Glutamatergic neuron (in vitro differentiated cells): ENCODE measurements around the gene DSCAML1. TPM values are rescaled to one million over a fixed set of nuclear protein-coding genes. Genes with fewer than 3 reads are reported as not detected.

Experiments
- DNase-seq: peaks from one replicate; pipeline ENCODE4 v3.0.0; 2022
- H3K27ac Mint-ChIP-seq: one replicate; pipeline ENCODE4 v1.8.0; 2020; ENCODE audit warnings: mild to moderate bottlenecking, mixed read lengths, inconsistent platforms; ENCODE audit not compliant: unreplicated experiment
- H3K27me3 Mint-ChIP-seq: one replicate; pipeline ENCODE4 v1.8.0; 2020; ENCODE audit warnings: mild to moderate bottlenecking, moderate library complexity, mixed read lengths, inconsistent platforms; ENCODE audit not compliant: unreplicated experiment
- H3K36me3 Mint-ChIP-seq: one replicate; pipeline ENCODE4 v1.8.0; 2020; ENCODE audit warnings: mild to moderate bottlenecking, mixed read lengths, inconsistent platforms; ENCODE audit not compliant: unreplicated experiment
- H3K4me1 Mint-ChIP-seq: one replicate; pipeline ENCODE4 v1.8.0; 2020; ENCODE audit warnings: mild to moderate bottlenecking, low read depth, mixed read lengths, inconsistent platforms; ENCODE audit not compliant: unreplicated experiment
- H3K4me3 Mint-ChIP-seq: one replicate; pipeline ENCODE4 v1.8.0; 2020; ENCODE audit warnings: mild to moderate bottlenecking, mixed read lengths, inconsistent platforms; ENCODE audit not compliant: unreplicated experiment
- H3K9me3 Mint-ChIP-seq: one replicate; pipeline ENCODE4 v1.8.0; 2020; ENCODE audit warnings: mild to moderate bottlenecking, moderate library complexity, mixed read lengths, inconsistent platforms; ENCODE audit not compliant: unreplicated experiment
- CTCF ChIP-seq: fragments of 200-600 bp; sonication (generic); IDR thresholded peaks from one replicate; pipeline ENCODE4 v1.5.0; 2021; ENCODE audit not compliant: partially characterized antibody, unreplicated experiment
- total RNA-seq: library from RNA; stranded (reverse); fragmentation: NEBNext Ultra II Directional; extraction: Animal tissue kit (Norgen Biotek cat#: 25700); gene quantifications from one replicate; pipeline ENCODE4 v1.2.1, GENCODE V29; 2021; ENCODE audit not compliant: unreplicated experiment

The DSCAML1 gene
- total RNA-seq, 1 donor from 2014 or later, result 0.07 TPM

- H3K4me1 Mint-ChIP-seq, result peaks cover 32% of the 10 kb centered on the region
- no peak overlapping the region for H3K27ac Mint-ChIP-seq
- H3K4me3 Mint-ChIP-seq, result no peak overlapping the region
- TF ChIP-seq CTCF, result no peak
- H3K9me3 Mint-ChIP-seq, result peaks cover 3% of the 10 kb centered on the region
- H3K27me3 Mint-ChIP-seq, result peaks cover 16% of the 10 kb centered on the region
- no peaks in the 10 kb centered on the region for H3K36me3 Mint-ChIP-seq
- no peak for DNase-seq
Observed at GRCh38 chr11:117790279-117790678, 6.7 kb downstream of the DSCAML1 start.

- H3K4me1 Mint-ChIP-seq, result peaks cover 26% of the 10 kb centered on the region
- no peaks in the 10 kb centered on the region for H3K36me3 Mint-ChIP-seq
- H3K27me3 Mint-ChIP-seq, result peaks cover 15% of the 10 kb centered on the region
- no peak overlapping the region for H3K27ac Mint-ChIP-seq
- peaks cover 3% of the 10 kb centered on the region for H3K9me3 Mint-ChIP-seq
- no peak overlapping the region for H3K4me3 Mint-ChIP-seq
- no peak for TF ChIP-seq CTCF
- DNase-seq, result no peak
Observed at GRCh38 chr11:117789241-117789640, 7.8 kb downstream of the DSCAML1 start.

GRCh38 chr11:117786135-117786870, 10.7 kb downstream of the DSCAML1 start:
- H3K9me3 Mint-ChIP-seq, result peaks cover 3% of the 10 kb centered on the region
- H3K4me3 Mint-ChIP-seq, result no peak overlapping the region
- no peak overlapping the region for H3K27ac Mint-ChIP-seq
- H3K4me1 Mint-ChIP-seq, result peaks cover 23% of the 10 kb centered on the region
- no peak for TF ChIP-seq CTCF
- H3K27me3 Mint-ChIP-seq, result peaks cover 7% of the 10 kb centered on the region
- H3K36me3 Mint-ChIP-seq, result no peaks in the 10 kb centered on the region
- no peak for DNase-seq

GRCh38 chr11:117782101-117782500, 14.9 kb downstream of the DSCAML1 start:
- TF ChIP-seq CTCF, result no peak
- DNase-seq, result no peak
- Mint-ChIP-seq H3K9me3 (no peaks in the 10 kb centered on the region), H3K4me3 (peak overlapping the region; percentile 38), H3K27me3 (peaks cover 3% of the 10 kb centered on the region), H3K27ac (no peak overlapping the region), H3K36me3 (peaks cover 1% of the 10 kb centered on the region), H3K4me1 (peaks cover 14% of the 10 kb centered on the region)

- H3K27me3 Mint-ChIP-seq, result peaks cover 3% of the 10 kb centered on the region
- no peak overlapping the region for H3K4me3 Mint-ChIP-seq
- peaks cover 14% of the 10 kb centered on the region for H3K4me1 Mint-ChIP-seq
- no peak overlapping the region for H3K27ac Mint-ChIP-seq
- no peaks in the 10 kb centered on the region for H3K9me3 Mint-ChIP-seq
- DNase-seq, result no peak
- no peak for TF ChIP-seq CTCF
- peaks cover 4% of the 10 kb centered on the region for H3K36me3 Mint-ChIP-seq
Observed at GRCh38 chr11:117781627-117782026, 15.4 kb downstream of the DSCAML1 start.
